GM12891 (cell line): Measurements from ENCODE around the gene PLEKHD1.

ENCODE experiments used
- DNase-seq: peaks from one replicate; pipeline ENCODE4 v3.0.0; 2011; ENCODE audit warnings: low spot score; ENCODE audit not compliant: insufficient read length
- FAIRE-seq: peaks from 2 replicates; lab custom pipeline; 2011; peaks lifted over from hg19 to GRCh38; lab: Jason Lieb, UNC
- PAX5 ChIP-seq: IDR thresholded peaks from 2 replicates; pipeline ENCODE4 v1.6.1; 2011; ENCODE audit warnings: low read length, moderate library complexity, mild to moderate bottlenecking; ENCODE audit not compliant: insufficient read depth, severe bottlenecking
- POLR2A ChIP-seq: IDR thresholded peaks from 2 replicates; pipeline ENCODE4 v1.6.1; 2011; ENCODE audit warnings: low read depth, low read length, control low read depth
- POLR2AphosphoS5 ChIP-seq: IDR thresholded peaks from 2 replicates; pipeline ENCODE4 v1.6.1; 2011; ENCODE audit warnings: low read depth, low read length, control low read depth
- POU2F2 ChIP-seq: IDR thresholded peaks from 2 replicates; pipeline ENCODE4 v1.6.1; 2011; ENCODE audit warnings: low read depth, mild to moderate bottlenecking, control low read depth, low read length, moderate library complexity
- SPI1 ChIP-seq: IDR thresholded peaks from 2 replicates; pipeline ENCODE4 v1.6.1; 2011; ENCODE audit warnings: low read depth, low read length, control low read depth
- TAF1 ChIP-seq: IDR thresholded peaks from 2 replicates; pipeline ENCODE4 v1.6.1; 2011; ENCODE audit warnings: low read depth, low read length, control low read depth

Gene PLEKHD1

GRCh38 chr14:69481815-69482568, 2.5 kb upstream of the PLEKHD1 start:
- DNase-seq (peak; percentile 64), FAIRE-seq (peak; percentile 97)
- TF ChIP-seq PAX5 (peak; percentile 35), SPI1 (peak; percentile 88), POLR2A (no peak)

DNA sequence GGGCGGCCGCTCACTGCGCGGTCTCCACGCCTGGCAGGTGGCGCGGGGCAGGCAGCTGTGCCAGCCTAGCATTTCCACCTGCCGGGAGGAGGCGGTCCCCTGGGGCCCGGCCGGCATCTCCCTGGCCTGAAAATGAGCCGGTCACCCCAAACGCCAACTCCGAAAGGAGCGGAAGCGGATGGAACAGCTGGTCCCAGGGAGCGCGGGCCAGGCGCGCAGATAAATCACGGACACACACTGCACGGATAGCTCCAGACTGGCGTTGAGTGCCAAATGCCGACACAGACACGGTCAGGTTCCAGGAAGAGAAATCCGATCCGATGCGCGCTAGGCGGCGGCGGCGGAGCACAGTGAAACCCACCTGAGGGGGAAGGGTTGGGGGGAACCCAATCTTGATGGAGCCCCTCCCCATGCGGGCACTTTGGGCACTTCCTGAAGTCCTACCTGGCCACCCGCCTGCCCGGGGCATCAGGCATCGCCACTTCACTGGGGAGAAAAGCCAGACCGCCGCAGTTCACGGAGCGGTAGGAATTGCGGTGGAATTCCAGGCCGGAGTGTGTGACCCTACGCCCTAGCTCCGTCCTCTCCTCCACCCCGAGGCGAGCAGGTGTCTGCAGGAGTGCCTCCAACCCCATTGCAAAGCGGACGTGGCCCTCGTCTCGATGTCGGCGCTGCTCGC, 624 bp upstream of the PLEKHD1 start:
- no peak for FAIRE-seq
- no peak for TF ChIP-seq POU2F2

DNA sequence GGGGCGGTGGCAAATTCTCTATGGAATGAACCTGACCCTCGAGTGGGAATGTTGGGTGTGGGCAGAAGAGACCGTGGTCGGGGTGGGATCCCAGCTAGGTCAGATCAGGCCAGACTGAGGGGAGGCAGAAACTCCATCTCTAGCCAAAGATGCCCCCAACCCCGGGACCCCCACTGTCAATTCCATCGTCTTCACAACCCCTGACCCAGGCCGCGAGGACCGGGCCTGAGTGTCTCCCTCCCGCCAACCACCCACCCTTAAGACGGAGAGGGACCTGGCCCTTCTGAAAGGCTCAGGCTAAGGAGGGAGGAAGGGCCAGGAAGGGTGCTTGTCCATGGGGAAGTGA, 760 bp downstream of the PLEKHD1 start:
- TF ChIP-seq PAX5, result no peak
- TF ChIP-seq POU2F2, result no peak
- TF ChIP-seq SPI1, result no peak
- no peak for TF ChIP-seq TAF1
- TF ChIP-seq POLR2A, result no peak
- no peak for DNase-seq
- FAIRE-seq, result no peak

More for the DNA sequence above, 624 bp upstream of the PLEKHD1 start:
- DNase-seq, result no peak

DNA sequence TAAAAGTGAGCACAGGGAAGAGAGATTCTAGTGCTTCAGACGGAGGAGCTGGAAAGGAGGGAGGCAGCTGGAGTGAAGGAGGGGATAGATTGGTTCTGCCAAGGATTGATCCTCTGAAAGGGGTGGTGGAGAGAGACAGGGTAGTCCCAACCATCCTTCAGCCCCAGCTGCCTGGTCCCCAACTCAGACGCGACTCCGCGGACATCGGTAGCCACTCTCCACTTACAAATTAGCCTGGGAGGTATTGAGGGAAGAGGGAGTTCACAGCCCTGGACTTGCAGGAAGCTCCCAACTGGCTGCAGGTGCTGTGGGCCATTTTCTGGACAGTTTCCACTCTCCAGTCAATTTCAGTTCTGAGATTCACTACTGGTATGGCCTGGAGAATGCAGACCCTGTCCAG, 1.2 kb downstream of the PLEKHD1 start:
- TF ChIP-seq SPI1, result no peak
- no peak for TF ChIP-seq TAF1
- no peak for TF ChIP-seq POLR2AphosphoS5
- TF ChIP-seq PAX5, result no peak
- TF ChIP-seq POLR2A, result no peak
- no peak for TF ChIP-seq POU2F2
- FAIRE-seq (no peak), DNase-seq (no peak)

GRCh38 chr14:69487226-69487625, 2.7 kb downstream of the PLEKHD1 start:
- DNase-seq, result no peak
- no peak for TF ChIP-seq SPI1
- TF ChIP-seq POU2F2, result no peak
- no peak for TF ChIP-seq POLR2A
- no peak for FAIRE-seq

DNA sequence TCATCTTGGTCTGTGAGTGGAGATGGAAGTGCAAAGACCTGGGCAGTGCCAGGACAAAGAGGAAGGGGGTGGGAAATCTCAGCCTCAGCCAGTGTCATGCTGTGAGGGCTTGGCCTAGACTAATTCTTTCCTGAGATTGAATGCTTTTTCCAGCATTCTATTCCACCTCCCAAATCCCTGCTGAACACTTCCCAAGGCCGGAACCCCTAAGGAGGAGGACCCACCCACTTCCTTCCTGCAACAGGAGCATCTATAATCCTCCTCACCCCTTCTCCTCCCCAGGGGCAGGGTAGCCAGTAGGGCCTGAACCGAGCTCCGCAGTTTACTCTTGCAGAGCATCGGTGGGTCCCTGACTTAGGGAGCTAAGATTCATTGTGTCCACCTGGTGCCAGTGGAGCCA, 3.2 kb downstream of the PLEKHD1 start:
- no peak for TF ChIP-seq POLR2AphosphoS5
- no peak for TF ChIP-seq SPI1
- TF ChIP-seq POU2F2, result no peak
- no peak for TF ChIP-seq POLR2A
- TF ChIP-seq TAF1, result no peak
- FAIRE-seq, result no peak
- no peak for DNase-seq

- FAIRE-seq (no peak), DNase-seq (no peak)
- TF ChIP-seq TAF1, result no peak
- no peak for TF ChIP-seq POU2F2
- no peak for TF ChIP-seq POLR2A
- TF ChIP-seq PAX5, result no peak
These were observed 5.0 kb downstream of the PLEKHD1 start for GRCh38 chr14:69489495-69489894.

- DNase-seq (no peak), FAIRE-seq (no peak)
- TF ChIP-seq POLR2AphosphoS5, result no peak
- TF ChIP-seq POU2F2, result no peak
- TF ChIP-seq SPI1, result no peak
- no peak for TF ChIP-seq POLR2A
These were observed 5.8 kb downstream of the PLEKHD1 start for GRCh38 chr14:69490219-69490918.

- DNase-seq (no peak), FAIRE-seq (no peak)
- TF ChIP-seq POLR2AphosphoS5 (no peak), TAF1 (no peak), PAX5 (no peak), POLR2A (no peak), POU2F2 (no peak), SPI1 (no peak)
These were observed 6.7 kb downstream of the PLEKHD1 start for GRCh38 chr14:69491193-69491592.

DNA sequence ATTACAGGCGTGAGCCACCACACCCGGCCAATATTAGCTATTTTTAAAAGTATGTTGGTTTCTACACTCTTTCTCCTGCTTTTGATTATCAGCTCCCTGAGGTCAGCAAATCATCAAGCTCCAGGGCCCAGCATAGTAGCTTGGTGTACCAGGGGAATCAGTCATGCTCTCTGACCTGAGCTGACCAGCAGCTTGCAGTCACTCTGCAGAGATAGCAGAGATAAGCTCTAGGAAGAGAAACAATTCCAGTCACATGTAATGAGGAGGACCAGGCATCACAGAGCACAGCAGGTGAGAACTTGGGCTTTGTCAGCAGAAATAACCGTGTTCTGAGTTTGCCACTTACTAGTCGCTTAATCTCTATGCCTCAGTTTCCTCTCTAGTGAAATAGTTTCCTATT, 8.5 kb downstream of the PLEKHD1 start:
- no peak for FAIRE-seq
- no peak for DNase-seq

More for the DNA sequence above, 8.5 kb downstream of the PLEKHD1 start:
- TF ChIP-seq POLR2A (no peak), POU2F2 (no peak), PAX5 (no peak), POLR2AphosphoS5 (no peak), SPI1 (no peak), TAF1 (no peak)
